ENCODE data around the gene TNRC18.

TNRC18 gene

GRCh38 chr7:5470816-5471215 is 47.2 kb upstream of the TNRC18 start:
- H2BK5ac ChIP-seq (ENCODE audit: low read depth, low read length, poor library complexity) = no peak overlapping the region
- H4K8ac ChIP-seq (ENCODE audit: low read depth, low read length) = no peak overlapping the region
- H3K4me2 ChIP-seq (ENCODE audit: low read length) = no peak overlapping the region
- WGBS (ENCODE audit: extremely low coverage, insufficient coverage, insufficient read length) = no CpG with 5 or more reads among the region's 22 CpGs
- H2AFZ ChIP-seq (ENCODE audit: insufficient read depth, low read length, poor library complexity) = no peak overlapping the region
- no peaks in the 10 kb centered on the region for H3K27me3 ChIP-seq (ENCODE audit: insufficient read depth, low read length)
- H3K4me1 ChIP-seq (ENCODE audit: control insufficient read depth in 1 of 2, insufficient read depth in 2 of 2, low read length in 2 of 2) = no peaks in the 10 kb centered on the region
- no peak overlapping the region for H3K27ac ChIP-seq (ENCODE audit: low read depth, low read length)
- H2AK5ac ChIP-seq (ENCODE audit: low read length) = no peak overlapping the region
- no peak overlapping the region for H2BK120ac ChIP-seq (ENCODE audit: insufficient read depth, low read length, poor library complexity)
- H3K36me3 ChIP-seq (ENCODE audit: control insufficient read depth in 1 of 2, insufficient read depth in 2 of 2, low read length in 2 of 2) = peaks cover 0 to 4% of the 10 kb centered on the region in 2 experiments
- no peak overlapping the region for H3K9ac ChIP-seq (ENCODE audit: low read length)
- no peak overlapping the region for H4K91ac ChIP-seq (ENCODE audit: low read depth, low read length)
- H4K12ac ChIP-seq (ENCODE audit: low read depth, low read length) = no peak overlapping the region
- no peak overlapping the region for H2BK12ac ChIP-seq (ENCODE audit: low read length)
- H3K4ac ChIP-seq (ENCODE audit: low read depth, low read length) = no peak overlapping the region
- no peaks in the 10 kb centered on the region for H3K79me2 ChIP-seq (ENCODE audit: control insufficient read depth, insufficient read depth, low read length, poor library complexity)
- H3K14ac ChIP-seq (ENCODE audit: low read length) = no peak overlapping the region
- no peaks in the 10 kb centered on the region for H3K79me1 ChIP-seq (ENCODE audit: low read length)
- H3K23ac ChIP-seq (ENCODE audit: low read length) = no peak overlapping the region
- no peak overlapping the region for H3K4me3 ChIP-seq (ENCODE audit: low read depth, low read length)
- no peak for DNase-seq
- H3K18ac ChIP-seq (ENCODE audit: low read length) = no peak overlapping the region
- peaks cover 3% of the 10 kb centered on the region for H3K9me3 ChIP-seq (ENCODE audit: insufficient read depth, low read depth, low read length)

- Histone ChIP-seq H3K4me3 (ENCODE audit: low read depth, low read length) (no peak overlapping the region), H2BK120ac (ENCODE audit: insufficient read depth, low read length, poor library complexity) (no peak overlapping the region), H3K9ac (ENCODE audit: low read length) (no peak overlapping the region), H4K91ac (ENCODE audit: low read depth, low read length) (no peak overlapping the region), H2AK5ac (ENCODE audit: low read length) (no peak overlapping the region), H3K79me1 (ENCODE audit: low read length) (no peaks in the 10 kb centered on the region), H2BK5ac (ENCODE audit: low read depth, low read length, poor library complexity) (no peak overlapping the region), H3K27me3 (ENCODE audit: insufficient read depth, low read length) (no peaks in the 10 kb centered on the region), H4K8ac (ENCODE audit: low read depth, low read length) (no peak overlapping the region), H3K9me3 (ENCODE audit: insufficient read depth, low read depth, low read length) (no peaks in the 10 kb centered on the region), H3K4me1 (ENCODE audit: control insufficient read depth in 1 of 2, insufficient read depth in 2 of 2, low read length in 2 of 2) (no peaks in the 10 kb centered on the region), H2BK12ac (ENCODE audit: low read length) (no peak overlapping the region), H3K14ac (ENCODE audit: low read length) (no peak overlapping the region), H2AFZ (ENCODE audit: insufficient read depth, low read length, poor library complexity) (no peak overlapping the region), H3K4me2 (ENCODE audit: low read length) (no peak overlapping the region), H3K79me2 (ENCODE audit: control insufficient read depth, insufficient read depth, low read length, poor library complexity) (no peaks in the 10 kb centered on the region), H3K27ac (ENCODE audit: low read depth, low read length) (no peak overlapping the region), H3K18ac (ENCODE audit: low read length) (no peak overlapping the region), H3K4ac (ENCODE audit: low read depth, low read length) (no peak overlapping the region), H3K23ac (ENCODE audit: low read length) (no peak overlapping the region), H3K36me3 (ENCODE audit: control insufficient read depth in 1 of 2, insufficient read depth in 2 of 2, low read length in 2 of 2) (peaks cover 0 to 4% of the 10 kb centered on the region in 2 experiments), H4K12ac (ENCODE audit: low read depth, low read length) (no peak overlapping the region)
- no CpG with 5 or more reads among the region's 15 CpGs for WGBS (ENCODE audit: extremely low coverage, insufficient coverage, insufficient read length)
- DNase-seq = no peak
Observed at GRCh38 chr7:5470167-5470532, 46.5 kb upstream of the TNRC18 start.

GRCh38 chr7:5469375-5470166 is 45.9 kb upstream of the TNRC18 start:
- no peak for DNase-seq
- H2AK5ac ChIP-seq (ENCODE audit: low read length) = no peak overlapping the region
- no peaks in the 10 kb centered on the region for H3K79me1 ChIP-seq (ENCODE audit: low read length)
- WGBS (ENCODE audit: extremely low coverage, insufficient coverage, insufficient read length) = 100% methylated on average over 5 of the region's 32 CpGs
- no peak overlapping the region for H2AFZ ChIP-seq (ENCODE audit: insufficient read depth, low read length, poor library complexity)
- H2BK5ac ChIP-seq (ENCODE audit: low read depth, low read length, poor library complexity) = no peak overlapping the region
- peaks cover 0 to 4% of the 10 kb centered on the region in 2 experiments for H3K36me3 ChIP-seq (ENCODE audit: control insufficient read depth in 1 of 2, insufficient read depth in 2 of 2, low read length in 2 of 2)
- H3K4me2 ChIP-seq (ENCODE audit: low read length) = no peak overlapping the region
- no peaks in the 10 kb centered on the region for H3K4me1 ChIP-seq (ENCODE audit: control insufficient read depth in 1 of 2, insufficient read depth in 2 of 2, low read length in 2 of 2)
- H3K27me3 ChIP-seq (ENCODE audit: insufficient read depth, low read length) = no peaks in the 10 kb centered on the region
- no peak overlapping the region for H3K23ac ChIP-seq (ENCODE audit: low read length)
- H3K4ac ChIP-seq (ENCODE audit: low read depth, low read length) = no peak overlapping the region
- H3K14ac ChIP-seq (ENCODE audit: low read length) = no peak overlapping the region
- H2BK120ac ChIP-seq (ENCODE audit: insufficient read depth, low read length, poor library complexity) = no peak overlapping the region
- no peak overlapping the region for H2BK12ac ChIP-seq (ENCODE audit: low read length)
- no peak overlapping the region for H3K27ac ChIP-seq (ENCODE audit: low read depth, low read length)
- no peak overlapping the region for H3K9ac ChIP-seq (ENCODE audit: low read length)
- peak overlapping the region; percentile 13 for H3K4me3 ChIP-seq (ENCODE audit: low read depth, low read length)
- H3K18ac ChIP-seq (ENCODE audit: low read length) = no peak overlapping the region
- no peaks in the 10 kb centered on the region for H3K79me2 ChIP-seq (ENCODE audit: control insufficient read depth, insufficient read depth, low read length, poor library complexity)
- H4K91ac ChIP-seq (ENCODE audit: low read depth, low read length) = no peak overlapping the region
- no peak overlapping the region for H4K12ac ChIP-seq (ENCODE audit: low read depth, low read length)
- H4K8ac ChIP-seq (ENCODE audit: low read depth, low read length) = no peak overlapping the region
- H3K9me3 ChIP-seq (ENCODE audit: insufficient read depth, low read depth, low read length) = no peaks in the 10 kb centered on the region

GRCh38 chr7:5467645-5468044 is 44.0 kb upstream of the TNRC18 start:
- Histone ChIP-seq H4K91ac (ENCODE audit: low read depth, low read length) (no peak overlapping the region), H3K4ac (ENCODE audit: low read depth, low read length) (no peak overlapping the region), H2BK5ac (ENCODE audit: low read depth, low read length, poor library complexity) (no peak overlapping the region), H3K4me3 (ENCODE audit: low read depth, low read length) (no peak overlapping the region), H3K79me1 (ENCODE audit: low read length) (no peaks in the 10 kb centered on the region), H3K4me2 (ENCODE audit: low read length) (no peak overlapping the region), H2BK12ac (ENCODE audit: low read length) (no peak overlapping the region), H2BK120ac (ENCODE audit: insufficient read depth, low read length, poor library complexity) (no peak overlapping the region), H3K14ac (ENCODE audit: low read length) (no peak overlapping the region), H4K8ac (ENCODE audit: low read depth, low read length) (no peak overlapping the region), H3K79me2 (ENCODE audit: control insufficient read depth, insufficient read depth, low read length, poor library complexity) (no peaks in the 10 kb centered on the region), H3K27me3 (ENCODE audit: insufficient read depth, low read length) (no peaks in the 10 kb centered on the region), H3K9me3 (ENCODE audit: insufficient read depth, low read depth, low read length) (no peaks in the 10 kb centered on the region), H3K9ac (ENCODE audit: low read length) (no peak overlapping the region), H3K18ac (ENCODE audit: low read length) (no peak overlapping the region), H3K27ac (ENCODE audit: low read depth, low read length) (no peak overlapping the region), H4K12ac (ENCODE audit: low read depth, low read length) (no peak overlapping the region), H3K23ac (ENCODE audit: low read length) (no peak overlapping the region), H2AFZ (ENCODE audit: insufficient read depth, low read length, poor library complexity) (no peak overlapping the region), H3K36me3 (ENCODE audit: control insufficient read depth in 1 of 2, insufficient read depth in 2 of 2, low read length in 2 of 2) (peaks cover 0 to 4% of the 10 kb centered on the region in 2 experiments), H2AK5ac (ENCODE audit: low read length) (no peak overlapping the region), H3K4me1 (ENCODE audit: control insufficient read depth in 1 of 2, insufficient read depth in 2 of 2, low read length in 2 of 2) (no peaks in the 10 kb centered on the region)
- WGBS (ENCODE audit: extremely low coverage, insufficient coverage, insufficient read length) = no CpG with 5 or more reads among the region's 9 CpGs
- DNase-seq = no peak
